ENCODE data around the gene MTA2. TPM values are rescaled to one million over a fixed set of nuclear protein-coding genes. Genes with fewer than 3 reads are reported as not detected.

The MTA2 gene
- total and polyA plus RNA-seq, 7 donors = 28.8 to 86.3 (median 55.3) TPM

- TF ChIP-seq POLR2A (IDR thresholded peaks at IDR 0.05) (peak in 1 of 2 donors; percentile 77), POLR2AphosphoS5 (IDR thresholded peaks at IDR 0.05) (peak; percentile 82 to 98 (median 95)), EP300 (IDR thresholded peaks at IDR 0.05) (no peak)
- peaks cover 0 to 60% (median 45%) of the 10 kb centered on the region in 4 donors for H3K4me1 ChIP-seq
- H3K4me3 ChIP-seq = peak within 1 kb of the TSS; percentile 80 to 100 (median 95)
- intact Hi-C loops (cut with DNase I) = no loop called here
- 0 to 1% methylated on average over 69 of the region's 69 CpGs for WGBS, 2 donors
- peak within 1 kb of the TSS; percentile 96 to 100 (median 98) for H3K27ac ChIP-seq
- no peaks in the 10 kb centered on the region for H3K9me3 ChIP-seq
- H3K27me3 ChIP-seq = no peaks in the 10 kb centered on the region
- DNase-seq = peak; percentile 94
- no peaks in the 10 kb centered on the region for H3K36me3 ChIP-seq
Observed at GRCh38 chr11:62546244-62546928, 55.3 kb downstream of the MTA2 start, which contains the start of gene AHNAK. TSS of gene AHNAK (minus strand) at chr11:62546806. CDS start at chr11:62536098, 10,708 bp downstream.

- Histone ChIP-seq H3K9me3 (no peaks in the 10 kb centered on the region), H3K36me3 (no peaks in the 10 kb centered on the region), H3K4me1 (peaks cover 0 to 60% (median 45%) of the 10 kb centered on the region in 4 donors), H3K27ac (peak overlapping the region; percentile 96 to 100 (median 98)), H3K27me3 (no peaks in the 10 kb centered on the region), H3K4me3 (peak overlapping the region; percentile 80 to 100 (median 95))
- TF ChIP-seq POLR2AphosphoS5 (IDR thresholded peaks at IDR 0.05) = peak; percentile 54 to 85 (median 82)
- no peak for TF ChIP-seq CTCF (IDR thresholded peaks at IDR 0.05)
- peak in 1 of 4 donors; percentile 59 for TF ChIP-seq EP300 (IDR thresholded peaks at IDR 0.05)
- peak; percentile 47 to 56 for TF ChIP-seq POLR2A (IDR thresholded peaks at IDR 0.05)
- intact Hi-C loops (cut with DNase I) = loop anchor here (2.0 kb wide), 2 partner anchors 39 to 145 kb away; no protein-coding TSS in a partner anchor
- DNase-seq = peak; percentile 97
- WGBS, 2 donors = 0 to 1% methylated on average over 59 of the region's 59 CpGs
Observed at GRCh38 chr11:62545437-62546243, 56.0 kb downstream of the MTA2 start.

- Histone ChIP-seq H3K27ac (peak overlapping the region; percentile 96 to 100 (median 98)), H3K27me3 (no peaks in the 10 kb centered on the region), H3K4me3 (peak overlapping the region; percentile 80 to 100 (median 95)), H3K4me1 (peaks cover 0 to 67% (median 52%) of the 10 kb centered on the region in 4 donors), H3K9me3 (no peaks in the 10 kb centered on the region), H3K36me3 (no peaks in the 10 kb centered on the region)
- intact Hi-C loops (cut with DNase I) = loop anchor here (2.0 kb wide), 2 partner anchors 38 to 144 kb away; no protein-coding TSS in a partner anchor
- peak; percentile 69 for DNase-seq
- no peak for TF ChIP-seq POLR2A (IDR thresholded peaks at IDR 0.05)
- no peak for TF ChIP-seq EP300 (IDR thresholded peaks at IDR 0.05)
- TF ChIP-seq CTCF (IDR thresholded peaks at IDR 0.05) = no peak
- no peak for TF ChIP-seq POLR2AphosphoS5 (IDR thresholded peaks at IDR 0.05)
- 1 to 5% methylated on average over 32 of the region's 32 CpGs for WGBS, 2 donors
Observed at GRCh38 chr11:62544581-62545436, 56.9 kb downstream of the MTA2 start.

- no peaks in the 10 kb centered on the region for H3K27me3 ChIP-seq
- H3K27ac ChIP-seq = peak overlapping the region; percentile 96 to 100 (median 98)
- H3K36me3 ChIP-seq = no peaks in the 10 kb centered on the region
- peaks cover 0 to 74% (median 56%) of the 10 kb centered on the region in 4 donors for H3K4me1 ChIP-seq
- peak; percentile 69 for DNase-seq
- peak overlapping the region; percentile 80 to 100 (median 95) for H3K4me3 ChIP-seq
- WGBS, 2 donors = 69 to 70% methylated on average over 22 of the region's 22 CpGs
- intact Hi-C loops (cut with DNase I) = loop anchor here (2.0 kb wide), 3 partner anchors 37 to 149 kb away; no protein-coding TSS in a partner anchor
- no peak for TF ChIP-seq POLR2A (IDR thresholded peaks at IDR 0.05)
- TF ChIP-seq POLR2AphosphoS5 (IDR thresholded peaks at IDR 0.05) = no peak
- TF ChIP-seq CTCF (IDR thresholded peaks at IDR 0.05) = no peak
- no peak for TF ChIP-seq EP300 (IDR thresholded peaks at IDR 0.05)
- no peaks in the 10 kb centered on the region for H3K9me3 ChIP-seq
Observed at GRCh38 chr11:62543680-62544444, 57.8 kb downstream of the MTA2 start.

Small RNA genes lying within 50 kb of the gene (small RNA-seq; reads per million reads assigned to genes)
- 0 reads per million in 3 donors for gene AP001458.1
- 0 reads per million in 3 donors for gene EEF1G
- 0 reads per million in 3 donors for gene MIR6747

Other genes starting within 250 kb of the MTA2 start
- not detected for gene SCGB1A1, start 182.8 kb downstream of the MTA2 start, total RNA-seq
- gene SCGB1A1, start 182.8 kb downstream of the MTA2 start, polyA plus RNA-seq = 10 to 100 TPM in 1 of 3 donors, not detected in 2; 11.4 TPM
- 1,000 to 10,000 TPM in 2 of 4 donors, 100 to 1,000 TPM in 2; 751 to 1,294 (median 1,065) TPM for gene AHNAK, start 55.1 kb downstream of the MTA2 start, total RNA-seq
- gene AHNAK, start 55.1 kb downstream of the MTA2 start, polyA plus RNA-seq = 100 to 1,000 TPM in 1 of 3 donors, 10 to 100 TPM in 2; 82.3 to 141 (median 85.5) TPM
- gene EEF1G, start 28.0 kb downstream of the MTA2 start, total RNA-seq = 1,000 to 10,000 TPM; 1,344 to 1,788 (median 1,576) TPM
- 1,000 to 10,000 TPM; 1,418 to 2,108 (median 1,957) TPM for gene EEF1G, start 28.0 kb downstream of the MTA2 start, polyA plus RNA-seq
- 1 to 10 TPM; 5.4 to 7.1 (median 6.2) TPM for gene TUT1, start 10.3 kb downstream of the MTA2 start, total RNA-seq
- gene TUT1, start 10.3 kb downstream of the MTA2 start, polyA plus RNA-seq = 10 to 100 TPM in 1 of 3 donors, 1 to 10 TPM in 2; 5.3 to 16.8 (median 6.0) TPM
- 10 to 100 TPM; 19.6 to 39.5 (median 30.2) TPM for gene EML3, start 10.9 kb upstream of the MTA2 start, total RNA-seq
- 10 to 100 TPM; 10.6 to 50.7 (median 16.2) TPM for gene EML3, start 10.9 kb upstream of the MTA2 start, polyA plus RNA-seq
- 10 to 100 TPM in 2 of 4 donors, 1 to 10 TPM in 2; 5.3 to 13.8 (median 10.1) TPM for gene ROM1, start 11.4 kb upstream of the MTA2 start, total RNA-seq
- gene ROM1, start 11.4 kb upstream of the MTA2 start, polyA plus RNA-seq = 10 to 100 TPM in 1 of 3 donors, 1 to 10 TPM in 2; 3.0 to 14.2 (median 3.2) TPM
- gene B3GAT3, start 20.1 kb upstream of the MTA2 start, total RNA-seq = 10 to 100 TPM; 11.1 to 26.3 (median 16.8) TPM
- 10 to 100 TPM in 2 of 3 donors, 1 to 10 TPM in 1; 9.7 to 47.5 (median 11.4) TPM for gene B3GAT3, start 20.1 kb upstream of the MTA2 start, polyA plus RNA-seq
- 100 to 1,000 TPM in 1 of 4 donors, 10 to 100 TPM in 3; 67.4 to 111 (median 77.9) TPM for gene GANAB, start 44.7 kb upstream of the MTA2 start, total RNA-seq
- gene GANAB, start 44.7 kb upstream of the MTA2 start, polyA plus RNA-seq = 100 to 1,000 TPM in 1 of 3 donors, 10 to 100 TPM in 2; 12.6 to 163 (median 37.9) TPM
- gene INTS5, start 51.4 kb upstream of the MTA2 start, total RNA-seq = 10 to 100 TPM; 11.2 to 13.2 (median 12.1) TPM
- 10 to 100 TPM in 1 of 3 donors, 1 to 10 TPM in 2; 7.8 to 14.8 (median 8.8) TPM for gene INTS5, start 51.4 kb upstream of the MTA2 start, polyA plus RNA-seq
- gene C11orf98, start 63.3 kb upstream of the MTA2 start, total RNA-seq = 10 to 100 TPM; 24.6 to 47.4 (median 26.9) TPM
- gene C11orf98, start 63.3 kb upstream of the MTA2 start, polyA plus RNA-seq = 100 to 1,000 TPM; 166 to 183 (median 176) TPM
- 1 to 10 TPM; 2.9 to 6.1 (median 4.0) TPM for gene CSKMT, start 63.4 kb upstream of the MTA2 start, total RNA-seq
- 10 to 100 TPM in 1 of 3 donors, 1 to 10 TPM in 2; 1.2 to 19.4 (median 4.9) TPM for gene CSKMT, start 63.4 kb upstream of the MTA2 start, polyA plus RNA-seq
- 1 to 10 TPM; 4.9 to 9.7 (median 8.2) TPM for gene UQCC3, start 69.8 kb upstream of the MTA2 start, total RNA-seq
- gene UQCC3, start 69.8 kb upstream of the MTA2 start, polyA plus RNA-seq = 10 to 100 TPM; 15.8 to 19.8 (median 18.0) TPM
- gene LBHD1, start 70.4 kb upstream of the MTA2 start, total RNA-seq = 1 to 10 TPM; 2.0 to 4.1 (median 3.7) TPM
- gene LBHD1, start 70.4 kb upstream of the MTA2 start, polyA plus RNA-seq = 10 to 100 TPM in 1 of 3 donors, 1 to 10 TPM in 2; 3.0 to 12.9 (median 5.8) TPM
- gene UBXN1, start 77.2 kb upstream of the MTA2 start, total RNA-seq = 100 to 1,000 TPM; 174 to 298 (median 199) TPM
- 100 to 1,000 TPM; 132 to 188 (median 174) TPM for gene UBXN1, start 77.2 kb upstream of the MTA2 start, polyA plus RNA-seq
- gene LRRN4CL, start 87.7 kb upstream of the MTA2 start, total RNA-seq = 10 to 100 TPM; 28.5 to 40.4 (median 32.1) TPM
- 1 to 10 TPM in 2 of 3 donors, under 1 TPM in 1; 0.23 to 3.1 (median 3.0) TPM for gene LRRN4CL, start 87.7 kb upstream of the MTA2 start, polyA plus RNA-seq
- gene BSCL2, start 105.6 kb upstream of the MTA2 start, total RNA-seq = 10 to 100 TPM; 35.5 to 69.8 (median 50.2) TPM
- gene BSCL2, start 105.6 kb upstream of the MTA2 start, polyA plus RNA-seq = 10 to 100 TPM; 18.0 to 72.3 (median 27.0) TPM
- 1 to 10 TPM in 3 of 4 donors, not detected in 1; 1.4 to 5.0 (median 2.8) TPM for gene GNG3, start 105.8 kb upstream of the MTA2 start, total RNA-seq
- 1 to 10 TPM in 2 of 3 donors, not detected in 1; 1.2 to 2.7 TPM for gene GNG3, start 105.8 kb upstream of the MTA2 start, polyA plus RNA-seq
- 10 to 100 TPM; 22.9 to 30.7 (median 25.3) TPM for gene HNRNPUL2, start 125.6 kb upstream of the MTA2 start, total RNA-seq
- 10 to 100 TPM; 36.6 to 54.3 (median 37.5) TPM for gene HNRNPUL2, start 125.6 kb upstream of the MTA2 start, polyA plus RNA-seq
- 10 to 100 TPM; 21.9 to 39.9 (median 24.2) TPM for gene TTC9C, start 126.6 kb upstream of the MTA2 start, total RNA-seq
- 10 to 100 TPM; 27.6 to 30.4 (median 27.7) TPM for gene TTC9C, start 126.6 kb upstream of the MTA2 start, polyA plus RNA-seq
- gene ZBTB3, start 152.3 kb upstream of the MTA2 start, total RNA-seq = 10 to 100 TPM in 1 of 4 donors, 1 to 10 TPM in 3; 6.6 to 12.1 (median 7.7) TPM
- 1 to 10 TPM; 1.2 to 5.0 (median 1.8) TPM for gene ZBTB3, start 152.3 kb upstream of the MTA2 start, polyA plus RNA-seq
- gene POLR2G, start 159.7 kb upstream of the MTA2 start, total RNA-seq = 10 to 100 TPM; 42.7 to 59.5 (median 53.6) TPM
- 100 to 1,000 TPM in 1 of 3 donors, 10 to 100 TPM in 2; 73.5 to 111 (median 95.5) TPM for gene POLR2G, start 159.7 kb upstream of the MTA2 start, polyA plus RNA-seq
- 10 to 100 TPM; 13.2 to 20.1 (median 16.7) TPM for gene TAF6L, start 169.5 kb upstream of the MTA2 start, total RNA-seq
- gene TAF6L, start 169.5 kb upstream of the MTA2 start, polyA plus RNA-seq = 10 to 100 TPM in 1 of 3 donors, 1 to 10 TPM in 2; 3.0 to 20.7 (median 9.0) TPM
- 10 to 100 TPM; 38.2 to 49.6 (median 43.0) TPM for gene TMEM179B, start 185.5 kb upstream of the MTA2 start, total RNA-seq
- 10 to 100 TPM; 27.0 to 63.9 (median 38.4) TPM for gene TMEM179B, start 185.5 kb upstream of the MTA2 start, polyA plus RNA-seq
- gene TMEM223, start 190.1 kb upstream of the MTA2 start, total RNA-seq = 10 to 100 TPM; 16.0 to 27.1 (median 24.1) TPM
- gene TMEM223, start 190.1 kb upstream of the MTA2 start, polyA plus RNA-seq = 10 to 100 TPM in 2 of 3 donors, 1 to 10 TPM in 1; 9.0 to 30.9 (median 15.5) TPM
- 10 to 100 TPM; 33.2 to 68.1 (median 43.0) TPM for gene NXF1, start 203.6 kb upstream of the MTA2 start, total RNA-seq
- gene NXF1, start 203.6 kb upstream of the MTA2 start, polyA plus RNA-seq = 10 to 100 TPM; 20.3 to 63.3 (median 22.8) TPM
- gene STX5, start 230.2 kb upstream of the MTA2 start, total RNA-seq = 10 to 100 TPM; 27.1 to 37.8 (median 31.2) TPM
- 10 to 100 TPM; 27.8 to 31.2 (median 28.9) TPM for gene STX5, start 230.2 kb upstream of the MTA2 start, polyA plus RNA-seq
- gene TEX54, start 231.0 kb upstream of the MTA2 start, total RNA-seq = 1 to 10 TPM in 1 of 4 donors, not detected in 3; 2.1 TPM
- gene TEX54, start 231.0 kb upstream of the MTA2 start, polyA plus RNA-seq = not detected
- gene WDR74, start 237.7 kb upstream of the MTA2 start, total RNA-seq = 10 to 100 TPM; 22.8 to 39.7 (median 34.7) TPM
- 10 to 100 TPM; 11.6 to 47.6 (median 24.0) TPM for gene WDR74, start 237.7 kb upstream of the MTA2 start, polyA plus RNA-seq

All from sigmoid colon (tissue), 7 donors.